GM18508 (cell line): ENCODE measurements around the gene GSK3A.

Source experiments
- ATAC-seq: cut with Tn5 transposase; IDR thresholded peaks from one replicate; pipeline ENCODE4 v1.9.1; 2021; ENCODE audit warnings: moderate number of reproducible peaks; ENCODE audit not compliant: insufficient read depth, unreplicated experiment

Gene GSK3A

GRCh38 chr19:42204664-42205063 is 37.7 kb downstream of the GSK3A start:
- ATAC-seq: no peak

- ATAC-seq: no peak
Observed at GRCh38 chr19:42203700-42204099, 38.7 kb downstream of the GSK3A start.

GRCh38 chr19:42202290-42202880 is 40.0 kb downstream of the GSK3A start:
- ATAC-seq: no peak

- no peak for ATAC-seq
Observed at GRCh38 chr19:42201489-42202289, 40.7 kb downstream of the GSK3A start.

GRCh38 chr19:42200116-42200715 is 42.2 kb downstream of the GSK3A start:
- no peak for ATAC-seq

- ATAC-seq: no peak
Observed at GRCh38 chr19:42199440-42200115, 42.8 kb downstream of the GSK3A start.

- ATAC-seq: no peak
Observed at GRCh38 chr19:42198676-42199439, 43.5 kb downstream of the GSK3A start.

GRCh38 chr19:42197375-42197817 is 45.0 kb downstream of the GSK3A start:
- no peak for ATAC-seq

- no peak for ATAC-seq
Observed at GRCh38 chr19:42196011-42197001, 46.1 kb downstream of the GSK3A start.

GRCh38 chr19:42193706-42194105 is 48.7 kb downstream of the GSK3A start:
- no peak for ATAC-seq

- no peak for ATAC-seq
Observed at GRCh38 chr19:42193294-42193693, 49.1 kb downstream of the GSK3A start.

GRCh38 chr19:42191855-42192254 is 50.5 kb downstream of the GSK3A start:
- ATAC-seq: no peak

GRCh38 chr19:42191330-42191729 is 51.1 kb downstream of the GSK3A start:
- ATAC-seq: no peak

GRCh38 chr19:42189133-42189532 is 53.3 kb downstream of the GSK3A start:
- no peak for ATAC-seq

GRCh38 chr19:42188665-42189064 is 53.7 kb downstream of the GSK3A start:
- ATAC-seq: no peak

- no peak for ATAC-seq
Observed at GRCh38 chr19:42185277-42185676, 57.1 kb downstream of the GSK3A start.

- no peak for ATAC-seq
Observed at GRCh38 chr19:42184401-42184861, 58.0 kb downstream of the GSK3A start.
